Uterus (tissue), 4 donors: ENCODE measurements around the gene PHF5A. TPM values are rescaled to one million over a fixed set of nuclear protein-coding genes. Genes with fewer than 3 reads are reported as not detected.
"Not testable (repeated sequence)": the region's sequence is repeated elsewhere in the genome, so short reads cannot be mapped to it uniquely, and the experiment has no call there.

Source experiments
- DNase-seq, 2 donors: peaks; one replicate each; pipeline ENCODE4 v3.0.0-alpha.2; 2019 to 2020
- H3K27ac ChIP-seq, 2 donors: fragments of 200-600 bp; sonication (generic); 1 replicate in 1 of 2; 2 replicates in 1 of 2; pipeline ENCODE4 v1.5.1; 2016 to 2018
- H3K27me3 ChIP-seq, 2 donors: fragments of 200-600 bp; sonication (generic); one replicate each; pipeline ENCODE4 v1.5.1; 2018 to 2019; ENCODE audit warnings: control low read depth in 1 of 2
- H3K36me3 ChIP-seq, 2 donors: fragments of 200-600 bp; sonication (generic); one replicate each; pipeline ENCODE4 v1.5.1; 2019; ENCODE audit warnings: control low read depth in 1 of 2
- H3K4me1 ChIP-seq, 2 donors: fragments of 200-600 bp; sonication (generic); one replicate each; pipeline ENCODE4 v1.5.1; 2018 to 2019; ENCODE audit warnings: control low read depth in 1 of 2
- H3K4me3 ChIP-seq, 2 donors: fragments of 200-600 bp; sonication (generic); 1 replicate in 1 of 2; 2 replicates in 1 of 2; pipeline ENCODE4 v1.5.1; 2018 to 2019; ENCODE audit warnings: mild to moderate bottlenecking in 1 of 2
- H3K9me3 ChIP-seq, 2 donors: fragments of 200-600 bp; sonication (generic); one replicate each; pipeline ENCODE4 v1.5.1; 2019; ENCODE audit warnings: control low read depth in 1 of 2
- CTCF ChIP-seq, 4 experiments: fragments of 200-600 bp in 2 of 4; fragments of 450-650 bp in 2 of 4; sonication (generic) in 2 of 4; IDR thresholded peaks; one replicate each; pipeline ENCODE4 v1.5.1; 2016 to 2019; ENCODE audit warnings: antibody characterized with exemption in 4 of 4, mild to moderate bottlenecking in 2 of 4, moderate library complexity in 1 of 4
- POLR2A ChIP-seq, 2 donors: fragments of 450-650 bp; IDR thresholded peaks; one replicate each; pipeline ENCODE4 v1.6.1; 2016; ENCODE audit warnings: antibody characterized with exemption in 2 of 2, mild to moderate bottlenecking in 1 of 2, moderate library complexity in 1 of 2
- intact Hi-C: fragments of 100-400 bp; cut with DNase I; formaldehyde crosslinking; loops from one replicate; pipeline ENCODE4 v1.15.1; 2023; ENCODE audit warnings: low total_unique reads
- total RNA-seq, 4 donors: library from RNA; depleted of rRNA in 3 of 4; stranded (reverse); fragments of >200 nt in 3 of 4; gene quantifications; one replicate each; pipeline versions ENCODE4 v1.1.0 to v1.2.4, GENCODE V29; 2014 to 2023
- donor health status: DM: yes; HTN: yes; CAD: no.

Gene PHF5A
- total RNA-seq, 4 donors from 2014 or later = 38.5 to 65.1 (median 46.4) TPM

- TF ChIP-seq POLR2A (IDR thresholded peaks at IDR 0.05) = no peak
- TF ChIP-seq CTCF (IDR thresholded peaks at IDR 0.05) = no peak
- Histone ChIP-seq H3K4me3 (no peak overlapping the region), H3K4me1 (peaks cover 0 to 7% of the 10 kb centered on the region in 2 donors), H3K27ac (no peak overlapping the region), H3K36me3 (no peaks in the 10 kb centered on the region), H3K27me3 (no peaks in the 10 kb centered on the region), H3K9me3 (no peaks in the 10 kb centered on the region)
- intact Hi-C loops = no loop called here
- DNase-seq = no peak
These were observed 6.5 kb upstream of the PHF5A start for GRCh38 chr22:41474872-41475451.

DNA sequence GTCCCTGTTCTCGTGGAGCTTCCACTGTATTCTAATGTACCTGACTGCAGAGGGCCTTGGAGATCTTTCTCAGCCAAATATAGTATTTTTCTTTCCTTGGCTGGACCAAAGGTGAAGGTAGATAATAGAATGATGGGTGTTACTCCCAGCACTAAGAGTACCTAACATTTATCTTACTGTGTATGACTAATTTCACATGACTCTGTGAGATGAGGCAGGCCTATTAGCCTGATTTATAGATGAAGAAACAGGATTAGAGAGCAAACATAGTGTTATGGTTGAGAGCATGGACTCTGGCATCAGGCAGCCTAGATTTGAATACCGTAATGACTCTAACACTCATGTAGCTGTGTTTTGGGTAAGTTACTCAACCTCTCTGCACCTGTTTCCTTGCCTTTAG lies 3.1 kb upstream of the PHF5A start:
- intact Hi-C loops = no loop called here
- no peak for TF ChIP-seq POLR2A (IDR thresholded peaks at IDR 0.05)
- no peak for TF ChIP-seq CTCF (IDR thresholded peaks at IDR 0.05)
- peaks cover 0 to 5% of the 10 kb centered on the region in 2 donors for H3K4me1 ChIP-seq
- H3K4me3 ChIP-seq = no peak overlapping the region
- DNase-seq = no peak
- no peaks in the 10 kb centered on the region for H3K9me3 ChIP-seq
- H3K27ac ChIP-seq = no peak overlapping the region
- no peaks in the 10 kb centered on the region for H3K36me3 ChIP-seq
- H3K27me3 ChIP-seq = no peaks in the 10 kb centered on the region

DNA sequence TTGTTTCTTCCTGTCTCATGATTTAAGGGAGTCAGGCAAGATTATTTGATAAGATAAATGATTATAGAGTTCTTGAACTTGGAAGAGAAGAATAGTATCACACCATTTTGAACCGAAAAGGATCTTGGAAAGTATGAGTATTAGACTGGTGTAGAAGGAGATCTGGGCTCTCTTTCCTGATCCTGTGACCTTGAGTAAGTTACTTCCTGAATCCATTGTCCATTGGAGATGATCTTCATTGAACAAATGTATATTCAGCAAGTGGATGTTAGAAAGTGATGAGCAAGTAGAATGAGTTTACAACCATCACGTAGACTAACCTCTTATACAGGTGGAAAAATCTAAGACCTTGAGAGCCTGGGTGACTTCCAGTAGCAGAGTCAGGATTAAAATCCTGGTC lies 2.4 kb upstream of the PHF5A start:
- peaks cover 0 to 5% of the 10 kb centered on the region in 2 donors for H3K4me1 ChIP-seq

DNA sequence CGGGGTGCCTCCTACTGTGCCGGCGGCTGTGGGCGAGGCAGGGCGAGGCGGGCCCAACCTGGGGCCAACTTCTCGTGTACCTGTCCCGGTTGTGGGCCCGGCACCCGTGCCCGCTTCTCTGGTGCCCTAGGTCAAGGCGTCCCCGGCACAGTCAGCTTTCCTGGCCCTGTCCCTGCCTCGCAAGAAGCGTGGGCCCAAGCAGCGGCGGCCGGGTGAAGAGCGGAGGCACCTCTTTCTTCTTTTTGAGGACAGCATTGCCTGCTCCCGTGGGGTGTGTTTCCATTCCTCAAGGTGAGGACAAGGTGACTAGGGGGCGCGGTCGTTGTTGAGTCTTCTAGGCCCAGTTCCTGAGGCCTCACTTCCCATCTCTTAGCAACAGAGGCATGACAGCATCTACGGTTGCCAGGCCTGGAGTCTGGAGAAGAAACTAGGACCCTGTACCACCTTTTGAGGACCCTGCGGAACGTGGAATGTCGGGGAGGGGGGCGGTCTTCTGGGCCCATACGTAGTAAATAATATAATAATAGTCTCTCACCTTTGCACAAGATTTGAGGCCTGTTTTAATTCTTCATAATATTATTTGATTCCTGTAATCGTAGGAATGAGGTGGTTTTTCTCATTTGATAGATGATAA lies 843 bp upstream of the PHF5A start:
- H3K4me1 ChIP-seq = peaks cover 0 to 5% of the 10 kb centered on the region in 2 donors
- H3K27ac ChIP-seq = peak overlapping the region; percentile 91 to 94
- no peaks in the 10 kb centered on the region for H3K27me3 ChIP-seq
- H3K36me3 ChIP-seq = no peaks in the 10 kb centered on the region
- TF ChIP-seq CTCF (IDR thresholded peaks at IDR 0.05) (peak in 1 of 4 experiments; percentile 14), POLR2A (IDR thresholded peaks at IDR 0.05) (no peak)
- intact Hi-C loops = no loop called here
- DNase-seq = no peak
- H3K4me3 ChIP-seq = peak overlapping the region; percentile 94 to 100
- H3K9me3 ChIP-seq = no peaks in the 10 kb centered on the region

More for the DNA sequence above, 2.4 kb upstream of the PHF5A start:
- DNase-seq = no peak
- Histone ChIP-seq H3K27ac (no peak overlapping the region), H3K36me3 (no peaks in the 10 kb centered on the region), H3K9me3 (no peaks in the 10 kb centered on the region), H3K4me3 (no peak overlapping the region), H3K27me3 (no peaks in the 10 kb centered on the region)
- intact Hi-C loops = no loop called here
- TF ChIP-seq POLR2A (IDR thresholded peaks at IDR 0.05) (no peak), CTCF (IDR thresholded peaks at IDR 0.05) (no peak)

GRCh38 chr22:41461901-41462300 lies 6.6 kb downstream of the PHF5A start:
- no peak for TF ChIP-seq POLR2A (IDR thresholded peaks at IDR 0.05)
- TF ChIP-seq CTCF (IDR thresholded peaks at IDR 0.05) = no peak
- intact Hi-C loops = no loop called here
- Histone ChIP-seq H3K27ac (no peak overlapping the region), H3K9me3 (no peaks in the 10 kb centered on the region), H3K36me3 (no peaks in the 10 kb centered on the region), H3K4me1 (no peaks in the 10 kb centered on the region), H3K4me3 (no peak overlapping the region), H3K27me3 (no peaks in the 10 kb centered on the region)
- no peak for DNase-seq

- H3K9me3 ChIP-seq, H3K27me3 ChIP-seq, DNase-seq, H3K4me3 ChIP-seq, H3K27ac ChIP-seq, H3K36me3 ChIP-seq, H3K4me1 ChIP-seq, intact Hi-C loops: not testable (repeated sequence)
These were observed 8.4 kb downstream of the PHF5A start for GRCh38 chr22:41460071-41460470.
